Lower lobe of right lung (tissue), 2 donors: ENCODE measurements around the gene CMTM2. TPM values are rescaled to one million over a fixed set of nuclear protein-coding genes. Genes with fewer than 3 reads are reported as not detected.

Experiments used
- ATAC-seq, 2 donors: fragments of 200-7000 bp; cut with Tn5 transposase; one replicate each; pipeline ENCODE4 v1.9.1; 2020 to 2022; ENCODE audit warnings: mild to moderate bottlenecking in 2 of 2, moderate library complexity in 2 of 2
- DNase-seq: peaks from one replicate; pipeline ENCODE4 v3.0.0-alpha.2; 2020
- H3K27ac ChIP-seq: fragments of 200-600 bp; one replicate; pipeline ENCODE4 v1.8.0; 2022
- H3K27me3 ChIP-seq: fragments of 200-600 bp; one replicate; pipeline ENCODE4 v1.8.0; 2022; ENCODE audit warnings: low read depth
- H3K36me3 ChIP-seq: fragments of 200-600 bp; one replicate; pipeline ENCODE4 v1.8.0; 2022; ENCODE audit warnings: mild to moderate bottlenecking
- H3K4me1 ChIP-seq: fragments of 200-600 bp; one replicate; pipeline ENCODE4 v1.8.0; 2022
- H3K4me3 ChIP-seq: fragments of 200-600 bp; one replicate; pipeline ENCODE4 v1.8.0; 2022; ENCODE audit warnings: mild to moderate bottlenecking
- H3K9me3 ChIP-seq: fragments of 200-600 bp; one replicate; pipeline ENCODE4 v1.8.0; 2022
- intact Hi-C: fragments of 100-400 bp; cut with DNase I; formaldehyde crosslinking; loops from one replicate; pipeline ENCODE4 v1.11.0; 2022
- total RNA-seq: library from RNA; stranded (reverse); fragmentation: NEBNext Ultra II Directional; extraction: Animal tissue kit (Norgen Biotek cat#: 25700); gene quantifications from one replicate; pipeline ENCODE4 v1.2.1, GENCODE V29; 2021
- TF ChIP-seq, protein P1 (sequence below): fragments of 200-600 bp; IDR thresholded peaks from one replicate; pipeline ENCODE4 v1.8.0; 2022; ENCODE audit warnings: antibody characterized with exemption, mild to moderate bottlenecking
- donor health status: DM: no; HTN: yes; CAD: no; lungs with severe emphysema.

The CMTM2 gene
- total RNA-seq, 1 donor from 2014 or later, result 4.0 TPM

DNA sequence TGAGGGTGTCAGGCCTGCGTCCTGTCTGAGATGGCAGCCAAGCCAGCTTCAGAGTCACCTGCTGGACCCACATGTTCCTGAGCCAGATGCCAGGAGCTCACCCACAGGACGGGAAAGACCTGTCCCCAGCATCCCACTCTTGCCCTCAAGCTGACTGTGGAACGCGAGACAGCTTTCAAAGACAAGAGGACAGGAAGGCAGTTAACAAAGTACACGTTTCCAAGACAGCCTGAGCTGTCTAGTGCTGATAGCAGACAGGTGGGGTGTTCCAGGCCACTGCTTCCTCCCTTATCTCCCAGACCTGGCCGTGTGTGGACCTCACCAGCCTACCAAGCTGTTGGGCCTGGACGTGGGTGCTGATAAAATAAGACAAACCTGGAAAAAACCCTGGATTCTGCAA lies 38.5 kb downstream of the CMTM2 start:
- Histone ChIP-seq H3K36me3 (peaks cover 39% of the 10 kb centered on the region), H3K4me3 (no peak overlapping the region), H3K9me3 (no peaks in the 10 kb centered on the region), H3K27me3 (no peaks in the 10 kb centered on the region), H3K4me1 (peaks cover 6% of the 10 kb centered on the region), H3K27ac (no peak overlapping the region)
- intact Hi-C loops, result no loop called here
- DNase-seq, result no peak
- no peak for ATAC-seq
- TF ChIP-seq, protein P1, sequence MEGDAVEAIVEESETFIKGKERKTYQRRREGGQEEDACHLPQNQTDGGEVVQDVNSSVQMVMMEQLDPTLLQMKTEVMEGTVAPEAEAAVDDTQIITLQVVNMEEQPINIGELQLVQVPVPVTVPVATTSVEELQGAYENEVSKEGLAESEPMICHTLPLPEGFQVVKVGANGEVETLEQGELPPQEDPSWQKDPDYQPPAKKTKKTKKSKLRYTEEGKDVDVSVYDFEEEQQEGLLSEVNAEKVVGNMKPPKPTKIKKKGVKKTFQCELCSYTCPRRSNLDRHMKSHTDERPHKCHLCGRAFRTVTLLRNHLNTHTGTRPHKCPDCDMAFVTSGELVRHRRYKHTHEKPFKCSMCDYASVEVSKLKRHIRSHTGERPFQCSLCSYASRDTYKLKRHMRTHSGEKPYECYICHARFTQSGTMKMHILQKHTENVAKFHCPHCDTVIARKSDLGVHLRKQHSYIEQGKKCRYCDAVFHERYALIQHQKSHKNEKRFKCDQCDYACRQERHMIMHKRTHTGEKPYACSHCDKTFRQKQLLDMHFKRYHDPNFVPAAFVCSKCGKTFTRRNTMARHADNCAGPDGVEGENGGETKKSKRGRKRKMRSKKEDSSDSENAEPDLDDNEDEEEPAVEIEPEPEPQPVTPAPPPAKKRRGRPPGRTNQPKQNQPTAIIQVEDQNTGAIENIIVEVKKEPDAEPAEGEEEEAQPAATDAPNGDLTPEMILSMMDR, result no peak

DNA sequence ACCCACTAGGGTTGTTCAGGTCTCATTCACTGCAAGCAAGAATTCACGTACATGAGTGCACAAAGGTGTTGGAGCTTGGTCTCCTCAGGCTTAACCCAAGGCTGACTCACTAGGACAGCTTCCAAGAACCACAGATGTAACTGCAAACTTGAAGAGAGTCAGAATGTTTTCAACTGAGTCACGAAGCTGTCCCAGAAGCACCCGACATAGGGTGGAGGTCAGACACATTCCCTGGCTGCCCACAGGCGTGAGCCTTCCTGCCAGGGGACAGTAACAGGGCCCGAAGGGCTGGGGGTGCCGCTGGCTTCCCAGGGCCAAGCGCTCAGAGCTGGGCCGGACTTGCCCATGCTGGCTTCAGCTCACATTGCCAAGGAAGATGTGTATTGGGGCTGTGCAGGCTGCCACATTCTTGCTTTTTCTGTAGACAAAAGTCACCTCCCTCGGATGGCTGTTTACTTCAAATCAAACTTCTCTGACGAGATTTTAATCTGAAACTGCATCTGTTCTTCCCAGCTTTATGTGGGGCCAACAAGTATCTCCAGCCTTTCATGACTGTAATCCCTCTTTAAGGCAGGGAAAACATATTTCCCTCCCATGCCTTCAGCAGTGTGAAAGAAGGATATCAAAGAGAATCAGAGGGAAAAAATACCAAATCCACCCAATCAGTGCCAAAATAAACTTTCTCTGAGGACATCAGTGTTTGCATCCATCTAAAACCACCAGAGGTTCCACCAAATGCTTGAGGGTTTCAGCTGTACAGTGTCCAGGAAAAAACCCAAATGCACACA lies 39.5 kb downstream of the CMTM2 start:
- intact Hi-C loops, result no loop called here
- peaks cover 6% of the 10 kb centered on the region for H3K4me1 ChIP-seq
- no peak overlapping the region for H3K27ac ChIP-seq
- H3K36me3 ChIP-seq, result peaks cover 29% of the 10 kb centered on the region
- no peaks in the 10 kb centered on the region for H3K27me3 ChIP-seq
- peak; percentile 42 to 51 for ATAC-seq
- no peaks in the 10 kb centered on the region for H3K9me3 ChIP-seq
- no peak for DNase-seq
- H3K4me3 ChIP-seq, result no peak overlapping the region
- TF ChIP-seq, protein P1, result no peak

DNA sequence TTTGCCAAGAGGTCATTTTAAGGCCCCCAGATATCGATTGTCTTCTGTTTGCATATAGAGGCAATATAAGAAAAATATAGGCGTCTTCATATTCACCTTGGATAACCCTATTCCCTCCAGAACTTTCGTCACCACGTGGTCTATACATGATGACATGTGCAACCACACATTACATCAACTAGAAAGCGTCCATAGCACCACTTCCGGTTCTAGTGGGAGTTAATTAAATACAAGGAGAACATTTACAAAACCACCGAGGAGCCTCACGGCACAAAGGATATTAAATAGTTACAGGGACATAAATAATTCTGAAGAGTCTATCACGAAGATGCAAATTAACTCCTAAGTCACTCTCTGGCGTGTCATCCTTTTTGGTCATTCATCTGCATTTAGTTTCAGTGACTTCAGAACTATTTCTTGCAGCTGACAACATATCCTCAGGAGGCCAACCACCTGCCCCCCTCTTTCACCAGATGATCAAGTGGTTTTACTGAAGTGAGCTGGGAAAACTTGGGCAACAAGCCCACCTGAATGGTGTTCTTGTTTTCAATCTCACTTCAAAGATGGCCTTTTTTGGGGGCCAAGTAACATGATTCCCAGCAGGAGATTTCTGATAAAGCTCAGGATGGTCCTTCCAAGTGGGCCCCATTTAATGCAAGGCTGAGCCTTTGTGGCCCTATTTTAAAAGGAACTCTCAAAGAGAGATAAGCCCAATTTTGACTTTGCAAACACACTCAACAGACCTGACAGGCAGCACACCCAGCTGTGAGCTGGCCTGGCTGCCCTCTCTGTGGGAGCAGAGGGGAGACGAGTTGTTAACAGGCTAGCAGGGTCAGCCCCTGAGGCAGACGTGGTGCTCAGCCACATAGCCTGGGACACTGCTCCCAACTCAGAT lies 40.5 kb downstream of the CMTM2 start:
- Histone ChIP-seq H3K4me3 (no peak overlapping the region), H3K9me3 (no peaks in the 10 kb centered on the region), H3K4me1 (peaks cover 6% of the 10 kb centered on the region), H3K27ac (no peak overlapping the region), H3K27me3 (no peaks in the 10 kb centered on the region), H3K36me3 (peaks cover 19% of the 10 kb centered on the region)
- TF ChIP-seq, protein P1, result no peak
- intact Hi-C loops, result no loop called here
- DNase-seq, result no peak
- no peak for ATAC-seq

DNA sequence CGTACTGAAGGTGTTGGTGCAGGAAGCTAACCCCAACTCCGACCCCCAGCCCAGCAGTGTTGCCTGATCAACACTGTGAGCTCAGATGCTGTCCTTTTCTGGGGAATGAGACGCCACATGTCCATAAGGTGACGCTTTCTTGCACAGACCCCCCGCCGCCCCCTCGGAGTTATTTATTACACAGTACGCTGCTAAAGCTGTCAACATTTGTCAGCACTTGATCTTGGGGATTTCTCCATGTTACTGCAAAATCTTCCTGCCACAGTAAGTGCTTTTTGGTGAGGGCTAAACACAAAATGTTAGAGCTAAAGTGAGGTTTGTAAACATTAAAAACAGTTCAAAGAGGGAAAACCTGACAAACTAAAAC lies 41.1 kb downstream of the CMTM2 start:
- ATAC-seq, result no peak
- TF ChIP-seq, protein P1, result no peak
- intact Hi-C loops, result no loop called here
- no peak overlapping the region for H3K4me3 ChIP-seq
- no peaks in the 10 kb centered on the region for H3K9me3 ChIP-seq
- no peak overlapping the region for H3K27ac ChIP-seq
- H3K4me1 ChIP-seq, result peaks cover 6% of the 10 kb centered on the region
- H3K36me3 ChIP-seq, result peaks cover 12% of the 10 kb centered on the region
- no peaks in the 10 kb centered on the region for H3K27me3 ChIP-seq
- DNase-seq, result no peak

DNA sequence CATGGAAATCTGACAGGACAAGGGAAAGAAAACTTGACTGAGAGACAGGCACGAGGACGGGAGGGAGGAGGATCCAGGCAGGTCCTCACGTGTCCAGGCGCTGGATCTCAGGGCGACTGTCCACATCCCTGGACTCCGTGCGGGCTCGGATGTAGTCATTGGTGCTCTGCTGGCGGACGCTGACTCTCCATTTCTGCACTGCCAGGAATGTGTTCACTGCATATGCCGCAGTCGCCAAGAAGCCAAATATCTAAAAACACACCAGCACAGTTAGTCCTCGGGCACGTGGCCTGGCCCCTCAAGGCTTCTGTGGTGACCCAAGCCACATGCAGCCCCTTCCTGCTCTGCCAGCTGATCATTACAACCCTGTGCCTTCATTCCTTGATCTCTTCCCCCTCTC lies 42.7 kb downstream of the CMTM2 start:
- peaks cover 12% of the 10 kb centered on the region for H3K36me3 ChIP-seq
- no peaks in the 10 kb centered on the region for H3K27me3 ChIP-seq
- H3K4me1 ChIP-seq, result peaks cover 6% of the 10 kb centered on the region
- TF ChIP-seq, protein P1, result no peak
- no peak overlapping the region for H3K27ac ChIP-seq
- no peak for DNase-seq
- ATAC-seq, result no peak
- H3K9me3 ChIP-seq, result no peaks in the 10 kb centered on the region
- H3K4me3 ChIP-seq, result no peak overlapping the region
- intact Hi-C loops, result no loop called here
